ENCODE data around the gene SELENOM. TPM values are rescaled to one million over a fixed set of nuclear protein-coding genes. Genes with fewer than 3 reads are reported as not detected.
"Not testable (repeated sequence)": the region's sequence is repeated elsewhere in the genome, so short reads cannot be mapped to it uniquely, and the experiment has no call there.

SELENOM gene
- polyA plus RNA-seq, 3 donors, result 5.6 to 14.7 (median 11.0) TPM

- no peak for DNase-seq (ENCODE audit: extremely low read depth in 1 of 11, low read depth in 9 of 11, low spot score in 4 of 11)
Observed at GRCh38 chr22:31120642-31121041, 13.3 kb upstream of the SELENOM start.

GRCh38 chr22:31120230-31120629 lies 12.9 kb upstream of the SELENOM start:
- DNase-seq (ENCODE audit: extremely low read depth in 1 of 11, low read depth in 9 of 11, low spot score in 4 of 11), result no peak

GRCh38 chr22:31119026-31119717 lies 11.8 kb upstream of the SELENOM start:
- DNase-seq (ENCODE audit: extremely low read depth in 1 of 11, low read depth in 9 of 11, low spot score in 4 of 11), result no peak

- no peak for DNase-seq (ENCODE audit: extremely low read depth in 1 of 11, low read depth in 9 of 11, low spot score in 4 of 11)
Observed at GRCh38 chr22:31118046-31118820, 10.9 kb upstream of the SELENOM start.

GRCh38 chr22:31112547-31113091 lies 5.3 kb upstream of the SELENOM start:
- not testable (repeated sequence) for DNase-seq (ENCODE audit: extremely low read depth in 1 of 11, low read depth in 9 of 11, low spot score in 4 of 11)

DNA sequence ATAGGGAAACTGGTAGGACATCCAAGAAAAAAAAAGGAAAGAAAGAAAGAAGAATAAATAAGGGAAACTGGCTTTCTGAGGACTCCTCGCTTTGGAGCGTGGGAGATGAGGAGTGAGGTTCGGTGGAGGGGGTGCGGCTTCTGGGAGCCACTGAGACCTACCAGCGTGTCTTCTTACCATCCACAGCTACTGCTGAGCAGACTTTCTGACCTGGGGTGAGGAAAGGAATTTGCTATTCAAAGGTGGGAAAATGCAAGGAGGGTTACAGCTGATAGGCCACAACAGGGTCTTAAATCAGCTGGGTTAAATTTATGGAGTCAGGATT lies 488 bp upstream of the SELENOM start:
- no peak for DNase-seq (ENCODE audit: extremely low read depth in 1 of 11, low read depth in 9 of 11, low spot score in 4 of 11)

DNA sequence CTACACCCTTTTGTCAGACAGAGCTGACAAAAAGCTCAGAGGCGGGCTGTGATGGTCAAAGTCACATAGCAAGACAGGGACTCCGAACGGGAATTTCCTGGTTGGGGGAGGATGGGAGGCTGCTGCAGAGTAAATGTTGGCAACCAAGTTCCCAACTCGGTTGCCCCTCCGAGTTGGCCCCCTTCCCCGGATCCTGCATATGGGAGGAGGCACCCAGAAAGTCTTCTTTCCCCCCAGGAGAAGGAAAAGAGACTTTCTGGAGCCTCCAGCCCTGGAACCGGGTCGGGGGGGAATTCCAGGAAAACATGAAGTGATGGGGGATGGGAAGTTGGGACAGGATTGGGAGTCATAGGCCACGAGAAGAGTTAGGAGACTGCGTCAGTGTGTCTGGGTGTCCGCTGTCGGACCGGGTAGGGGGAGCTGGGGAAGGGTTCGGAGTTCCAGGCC lies 614 bp downstream of the SELENOM start:
- DNase-seq (ENCODE audit: extremely low read depth in 1 of 11, low read depth in 9 of 11, low spot score in 4 of 11), result no peak

DNA sequence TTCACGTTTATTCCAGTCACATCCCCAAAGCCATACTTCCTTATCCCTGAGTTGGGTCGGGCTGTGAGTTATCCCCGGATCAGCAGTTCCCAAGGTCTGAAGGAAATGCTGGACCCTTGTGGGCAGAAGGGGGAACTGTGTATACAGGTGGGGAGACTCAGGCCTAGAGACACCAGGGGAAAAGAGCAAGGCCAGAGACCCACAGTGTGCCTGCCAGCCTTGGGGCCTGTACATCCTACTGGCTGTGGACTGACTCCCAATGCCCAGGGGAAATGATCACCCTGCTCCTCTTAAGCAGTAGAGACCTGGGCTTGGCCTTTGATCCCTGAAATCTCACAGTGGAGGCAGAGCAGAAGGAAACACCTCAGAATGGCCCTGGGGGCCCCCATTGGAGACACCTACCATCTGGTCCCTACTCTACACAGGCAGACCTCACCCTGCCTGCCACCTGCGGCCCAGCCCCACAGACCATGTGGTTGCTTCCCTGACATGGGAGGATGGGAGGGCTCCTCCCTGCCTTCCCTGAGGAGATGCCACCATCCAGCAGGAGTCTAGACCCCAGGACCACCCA lies 1.3 kb downstream of the SELENOM start:
- no peak for DNase-seq (ENCODE audit: extremely low read depth in 1 of 11, low read depth in 9 of 11, low spot score in 4 of 11)

GRCh38 chr22:31105282-31105929 lies 2.0 kb downstream of the SELENOM start:
- no peak for DNase-seq (ENCODE audit: extremely low read depth in 1 of 11, low read depth in 9 of 11, low spot score in 4 of 11)

DNA sequence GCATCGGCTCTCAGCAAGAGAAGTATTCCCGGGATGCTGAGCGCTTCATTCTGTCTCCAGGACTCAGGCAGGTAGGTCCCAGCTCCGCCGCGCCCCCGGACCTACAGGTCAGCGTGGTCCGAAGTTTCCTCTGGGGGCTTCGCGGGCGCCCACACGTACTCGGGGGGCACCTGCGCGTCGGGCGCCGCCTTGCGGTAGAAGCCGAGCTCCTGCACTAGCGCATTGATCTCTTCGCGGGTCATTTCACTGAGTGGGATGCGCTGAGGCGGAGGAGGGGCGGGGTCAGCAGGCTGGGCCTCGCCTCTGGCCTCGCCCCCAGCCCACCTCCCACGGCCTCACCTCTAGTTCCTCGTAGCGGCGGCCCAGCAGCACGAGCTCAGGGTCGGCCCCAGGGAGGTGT lies 2.5 kb downstream of the SELENOM start:
- DNase-seq (ENCODE audit: extremely low read depth in 1 of 11, low read depth in 9 of 11, low spot score in 4 of 11), result no peak

GRCh38 chr22:31103899-31104694 lies 3.3 kb downstream of the SELENOM start:
- DNase-seq (ENCODE audit: extremely low read depth in 1 of 11, low read depth in 9 of 11, low spot score in 4 of 11), result no peak

DNA sequence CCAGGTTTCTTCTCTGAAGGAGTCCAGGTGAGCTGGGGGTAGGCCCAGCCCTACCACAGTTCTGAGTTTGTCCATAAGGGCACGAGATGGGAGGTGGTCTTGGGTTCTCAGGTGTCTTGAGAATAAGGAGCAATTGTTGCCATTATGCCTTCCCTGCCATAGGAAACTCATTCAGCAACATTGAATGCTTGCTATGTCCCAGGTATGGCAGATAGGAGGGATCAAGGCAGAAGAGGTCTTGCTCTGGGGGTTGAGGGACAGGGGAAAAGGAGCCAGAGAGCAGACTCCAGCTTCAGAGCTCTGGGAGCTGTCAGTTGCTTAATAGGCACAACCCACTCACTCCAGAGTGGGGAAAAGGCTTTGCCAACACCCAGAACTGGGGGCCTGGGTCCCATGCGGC lies 4.3 kb downstream of the SELENOM start:
- no peak for DNase-seq (ENCODE audit: extremely low read depth in 1 of 11, low read depth in 9 of 11, low spot score in 4 of 11)

GRCh38 chr22:31102441-31103081 lies 4.8 kb downstream of the SELENOM start:
- no peak for DNase-seq (ENCODE audit: extremely low read depth in 1 of 11, low read depth in 9 of 11, low spot score in 4 of 11)

DNA sequence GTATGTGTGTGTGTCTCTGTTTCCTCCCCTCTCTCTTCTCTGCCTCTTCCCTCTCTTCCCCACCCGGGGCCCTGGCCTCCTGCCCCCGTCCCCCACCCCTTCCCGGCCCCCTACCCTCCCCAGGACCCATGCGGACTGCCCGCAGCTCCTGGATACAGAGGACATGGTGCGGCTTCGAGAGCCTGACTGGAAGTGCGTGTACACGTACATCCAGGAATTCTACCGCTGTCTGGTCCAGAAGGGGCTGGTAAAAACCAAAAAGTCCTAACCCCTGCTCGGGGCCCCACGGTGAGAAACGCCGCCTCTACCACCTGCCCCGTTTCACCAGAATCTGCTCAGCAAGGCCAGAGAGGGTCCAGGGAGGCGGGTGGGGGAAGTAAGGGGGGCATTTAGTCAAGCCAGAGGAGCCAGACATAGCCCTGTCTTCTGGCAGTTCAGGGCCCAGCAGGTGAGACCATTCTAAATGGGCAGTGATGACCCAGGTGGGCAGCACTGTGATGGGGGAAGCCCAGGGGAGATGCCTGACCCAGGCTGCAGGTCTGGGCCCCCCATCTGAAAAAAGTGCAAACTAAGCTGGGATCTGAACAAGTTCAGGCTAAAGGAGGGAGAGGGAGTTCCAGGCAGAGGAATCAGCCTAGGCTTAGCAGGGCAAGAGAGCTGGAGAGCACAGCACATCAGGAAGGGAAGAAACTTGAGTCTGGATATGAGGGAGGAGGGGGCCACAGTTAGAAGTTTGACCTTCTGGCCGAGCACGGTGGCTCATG lies 6.4 kb downstream of the SELENOM start:
- DNase-seq (ENCODE audit: extremely low read depth in 1 of 11, low read depth in 9 of 11, low spot score in 4 of 11), result no peak

DNA sequence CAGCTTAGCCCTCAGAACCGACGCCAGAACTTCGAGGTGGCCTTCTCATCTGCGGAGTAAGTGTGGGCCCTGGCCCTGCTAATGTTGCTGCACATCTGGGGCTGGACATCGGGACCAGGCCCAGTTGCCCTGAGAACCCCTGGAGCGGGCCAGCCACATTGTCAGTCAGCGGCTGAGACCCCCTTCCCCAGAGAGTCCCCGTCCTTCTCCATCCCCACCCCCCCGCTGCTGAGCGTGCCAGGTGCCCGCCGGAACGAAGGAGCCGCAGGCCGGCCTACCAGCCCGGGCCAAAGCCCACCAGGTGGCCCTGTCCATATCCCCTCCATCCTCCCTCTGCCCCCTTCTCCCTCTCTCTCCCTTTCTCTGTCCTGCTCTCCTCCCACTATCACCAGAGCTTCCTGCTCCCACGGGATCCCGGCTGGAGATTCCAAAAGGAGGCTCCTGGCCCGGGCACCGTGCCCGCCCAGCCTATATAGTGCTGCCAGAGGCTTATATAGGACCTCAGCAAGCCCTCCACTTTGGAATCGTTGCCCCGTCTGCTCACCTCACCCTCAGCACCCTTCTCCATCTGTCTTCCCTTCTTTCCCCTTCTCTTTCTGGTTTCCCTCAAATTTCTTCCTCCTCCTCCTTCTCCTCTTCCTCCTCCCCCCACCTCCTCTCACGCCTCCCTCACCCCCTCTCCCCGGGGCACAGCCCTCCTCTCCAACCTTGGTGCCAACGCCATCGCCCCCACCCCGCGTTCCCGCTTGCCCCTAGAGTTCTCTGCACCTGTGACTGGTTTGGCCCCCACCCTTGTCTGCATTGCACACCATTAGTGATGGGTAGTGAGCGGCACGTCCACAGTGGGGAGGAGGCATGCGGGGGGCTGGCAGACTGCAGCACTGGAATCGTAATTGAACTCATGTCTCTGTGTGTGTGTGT lies 7.3 kb downstream of the SELENOM start:
- DNase-seq (ENCODE audit: extremely low read depth in 1 of 11, low read depth in 9 of 11, low spot score in 4 of 11), result no peak

DNA sequence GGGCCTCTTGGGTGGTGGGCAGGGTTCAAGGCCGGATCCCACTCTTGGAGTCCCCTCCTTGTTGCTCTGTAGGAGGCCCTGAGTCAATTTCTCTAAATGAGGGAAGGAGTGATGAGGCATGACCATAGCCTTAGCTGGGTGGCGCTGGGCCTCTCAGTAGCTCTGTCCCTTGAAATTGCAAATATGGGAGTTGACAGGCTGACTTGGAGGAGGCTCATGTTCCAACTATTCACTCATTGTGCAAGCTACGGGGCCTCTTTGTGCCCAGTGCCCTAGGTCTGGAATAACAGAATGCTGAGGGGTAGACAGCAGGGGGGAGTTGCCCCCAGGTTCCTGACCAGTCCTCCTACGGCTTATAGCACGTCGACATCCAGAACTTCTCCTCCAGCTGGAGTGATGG lies 8.0 kb downstream of the SELENOM start:
- no peak for DNase-seq (ENCODE audit: extremely low read depth in 1 of 11, low read depth in 9 of 11, low spot score in 4 of 11)

DNA sequence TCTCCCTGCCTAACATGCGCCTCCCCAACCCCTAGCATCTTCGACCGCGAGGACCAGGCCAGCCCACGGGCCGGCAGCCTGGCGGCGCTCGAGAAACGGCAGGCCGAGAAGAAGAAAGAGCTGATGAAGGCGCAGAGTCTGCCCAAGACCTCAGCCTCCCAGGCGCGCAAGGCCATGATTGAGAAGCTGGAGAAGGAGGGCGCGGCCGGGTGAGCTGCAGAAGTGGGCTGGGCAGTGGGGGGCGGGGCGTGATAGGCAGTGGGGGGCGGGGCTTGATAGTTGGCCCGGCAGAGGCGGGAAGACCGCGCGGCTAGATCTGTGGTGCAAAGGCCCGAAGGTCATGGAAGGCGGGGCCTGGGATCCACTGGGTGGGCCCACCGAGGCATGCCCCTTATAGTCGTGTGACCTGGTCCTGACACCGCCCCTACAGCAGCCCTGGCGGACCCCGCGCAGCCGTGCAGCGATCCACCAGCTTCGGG lies 8.7 kb downstream of the SELENOM start:
- no peak for DNase-seq (ENCODE audit: extremely low read depth in 1 of 11, low read depth in 9 of 11, low spot score in 4 of 11)
